Liver (tissue), 9 donors: Measurements from ENCODE around the gene ZMYM4. TPM values are rescaled to one million over a fixed set of nuclear protein-coding genes. Genes with fewer than 3 reads are reported as not detected.

Source experiments
- DNase-seq: peaks from one replicate; pipeline ENCODE4 v3.0.0-alpha.2; 2017; ENCODE audit warnings: low spot score
- H3K27ac ChIP-seq, 2 donors: one replicate each; pipeline ENCODE4 v1.7.0; 2013; ENCODE audit warnings: inconsistent platforms in 2 of 2, low read length in 2 of 2, control low read depth in 1 of 2, low read depth in 1 of 2, mild to moderate bottlenecking in 1 of 2
- H3K27me3 ChIP-seq, 4 donors: one replicate each; pipeline versions ENCODE4 v1.6.1 to v1.7.0; 2013; ENCODE audit warnings: low read length in 3 of 4, inconsistent platforms in 1 of 4, mild to moderate bottlenecking in 1 of 4, moderate library complexity in 1 of 4; ENCODE audit not compliant: control insufficient read depth in 4 of 4, insufficient read depth in 4 of 4
- H3K36me3 ChIP-seq, 4 donors: one replicate each; pipeline versions ENCODE4 v1.6.1 to v1.7.0; 2013; ENCODE audit warnings: low read length in 3 of 4, mild to moderate bottlenecking in 3 of 4, low read depth in 1 of 4, moderate library complexity in 1 of 4; ENCODE audit not compliant: control insufficient read depth in 4 of 4, insufficient read depth in 3 of 4
- H3K4me1 ChIP-seq, 4 donors: one replicate each; pipeline versions ENCODE4 v1.6.1 to v1.7.0; 2013; ENCODE audit warnings: low read length in 3 of 4, mild to moderate bottlenecking in 3 of 4, moderate library complexity in 1 of 4; ENCODE audit not compliant: control insufficient read depth in 4 of 4, insufficient read depth in 4 of 4
- H3K4me3 ChIP-seq, 3 donors: one replicate each; pipeline versions ENCODE4 v1.6.1 to v1.7.0; 2013; ENCODE audit warnings: low read length in 3 of 3, control low read depth in 1 of 3, low read depth in 1 of 3, mild to moderate bottlenecking in 1 of 3
- H3K9ac ChIP-seq, 2 donors: one replicate each; pipeline ENCODE4 v1.7.0; 2013; ENCODE audit warnings: low read length in 2 of 2, mild to moderate bottlenecking in 2 of 2, moderate library complexity in 2 of 2, control low read depth in 1 of 2, low read depth in 1 of 2
- H3K9me3 ChIP-seq, 4 donors: one replicate each; pipeline versions ENCODE4 v1.6.1 to v1.7.0; 2013; ENCODE audit warnings: low read length in 3 of 4; ENCODE audit not compliant: control insufficient read depth in 4 of 4
- EGR1 ChIP-seq, 2 donors: IDR thresholded peaks; 2 replicates each; pipeline ENCODE4 v1.6.1; 2016 to 2018; ENCODE audit warnings: antibody characterized with exemption in 2 of 2, low read depth in 2 of 2
- FOXA1 ChIP-seq: IDR thresholded peaks from 2 replicates; pipeline ENCODE4 v1.6.1; 2016; ENCODE audit warnings: antibody characterized with exemption
- FOXA2 ChIP-seq: IDR thresholded peaks from 2 replicates; pipeline ENCODE4 v1.6.1; 2016; ENCODE audit warnings: antibody characterized with exemption
- GABPA ChIP-seq, 2 donors: IDR thresholded peaks in 1 of 2; conservative IDR thresholded peaks in 1 of 2; 2 replicates each; pipeline ENCODE4 v1.6.1; 2016; ENCODE audit warnings: antibody characterized with exemption in 2 of 2, mild to moderate bottlenecking in 1 of 2, moderate library complexity in 1 of 2
- HNF4A ChIP-seq, 2 donors: conservative IDR thresholded peaks; 2 replicates each; pipeline ENCODE4 v1.6.1; 2016; ENCODE audit warnings: antibody characterized with exemption in 2 of 2, mild to moderate bottlenecking in 2 of 2
- HNF4G ChIP-seq: IDR thresholded peaks from 2 replicates; pipeline ENCODE4 v1.6.1; 2016; ENCODE audit warnings: antibody characterized with exemption
- JUND ChIP-seq, 2 donors: IDR thresholded peaks; 2 replicates each; pipeline ENCODE4 v1.6.1; 2016; ENCODE audit warnings: antibody characterized with exemption in 2 of 2
- NR2F2 ChIP-seq: IDR thresholded peaks from 2 replicates; pipeline ENCODE4 v1.6.1; 2016; ENCODE audit warnings: antibody characterized with exemption
- RAD21 ChIP-seq, 2 donors: IDR thresholded peaks; 2 replicates each; pipeline ENCODE4 v1.6.1; 2016; ENCODE audit warnings: antibody characterized with exemption in 2 of 2, mild to moderate bottlenecking in 2 of 2
- RXRA ChIP-seq, 2 donors: IDR thresholded peaks; 2 replicates each; pipeline ENCODE4 v1.6.1; 2017 to 2018; ENCODE audit warnings: antibody characterized with exemption in 2 of 2, mild to moderate bottlenecking in 1 of 2
- SP1 ChIP-seq: IDR thresholded peaks from 2 replicates; pipeline ENCODE4 v1.6.1; 2018; ENCODE audit warnings: antibody characterized with exemption, mild to moderate bottlenecking
- TAF1 ChIP-seq: conservative IDR thresholded peaks from 2 replicates; pipeline ENCODE4 v1.6.1; 2016; ENCODE audit warnings: antibody characterized with exemption, mild to moderate bottlenecking
- YY1 ChIP-seq: IDR thresholded peaks from 2 replicates; pipeline ENCODE4 v1.6.1; 2016; ENCODE audit warnings: antibody characterized with exemption, mild to moderate bottlenecking
- WGBS: extraction: QIAGEN DNeasy Blood & Tissue Kit; methylation state at CpG from one replicate; pipeline ENCODE4 v1.1.7; 2013; 5-methylcytosine and 5-hydroxymethylcytosine counted together
- polyA plus RNA-seq, 2 donors: library from polyadenylated mRNA; stranded (reverse) in 1 of 2; unstranded in 1 of 2; fragments of 200-250 nt in 1 of 2; fragments of >200 nt in 1 of 2; fragmentation: Nextera tagmentation in 1 of 2; extraction: Ambion mirVana in 1 of 2; gene quantifications; one replicate each; pipeline versions ENCODE4 v1.2.1 to v1.2.3, GENCODE V29; 2013 to 2015
- total RNA-seq, 2 donors: library from RNA; depleted of rRNA; stranded (reverse); fragments of >200 nt; gene quantifications; one replicate each; pipeline ENCODE4 v1.2.3, GENCODE V29; 2014
- TF ChIP-seq, protein P1 (sequence below): IDR thresholded peaks from 2 replicates; pipeline ENCODE4 v1.6.1; 2016; ENCODE audit warnings: antibody characterized with exemption
- TF ChIP-seq, protein P2 (sequence below): IDR thresholded peaks from 2 replicates; pipeline ENCODE4 v1.6.1; 2016; ENCODE audit warnings: antibody characterized with exemption, mild to moderate bottlenecking
- TF ChIP-seq, protein P3 (sequence below): fragments of 150-350 bp; IDR thresholded peaks from 2 replicates; pipeline ENCODE4 v1.5.1; 2017; ENCODE audit warnings: improper control_type of control experiment, low read depth, low read length; ENCODE audit not compliant: missing input control
- TF ChIP-seq, protein P4 (sequence below): IDR thresholded peaks from 2 replicates; pipeline ENCODE4 v1.6.1; 2016; ENCODE audit warnings: antibody characterized with exemption
- TF ChIP-seq, protein P5 (sequence below): IDR thresholded peaks from 2 replicates; pipeline ENCODE4 v1.6.1; 2016; ENCODE audit warnings: antibody characterized with exemption
- donor health status: healthy.
- donor health status: healthy.
- donor health status: healthy.
- donor health status: healthy.
- donor health status: healthy.

The ZMYM4 gene
- total and polyA plus RNA-seq, 4 donors: 5.3 to 16.8 (median 10.5) TPM

DNA sequence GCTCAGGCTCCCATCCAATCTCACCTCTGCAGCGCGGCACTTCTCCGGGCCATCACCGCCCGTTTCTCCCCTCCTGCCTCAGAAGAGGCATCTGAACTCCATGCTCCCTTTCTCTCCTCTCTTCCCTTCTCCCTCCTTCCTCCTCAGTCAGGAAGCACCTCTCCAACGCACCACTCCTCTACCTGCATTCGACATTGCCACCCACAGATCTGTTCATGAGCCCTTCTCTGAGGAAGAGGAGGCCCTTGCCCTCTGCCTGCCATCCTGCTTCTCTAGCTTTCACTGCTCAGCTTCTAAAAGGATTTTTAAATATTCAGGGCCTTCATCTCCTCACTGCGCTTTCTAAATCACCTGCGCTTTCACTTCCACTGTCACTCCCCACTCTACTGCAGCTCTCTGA, 168.7 kb downstream of the ZMYM4 start:
- H3K4me1 ChIP-seq: no peaks in the 10 kb centered on the region
- no peaks in the 10 kb centered on the region for H3K27me3 ChIP-seq
- no peak overlapping the region for H3K4me3 ChIP-seq
- 96% methylated on average over 9 of the region's 9 CpGs for WGBS
- H3K9me3 ChIP-seq: no peaks in the 10 kb centered on the region
- DNase-seq: no peak
- H3K9ac ChIP-seq: no peak overlapping the region
- H3K27ac ChIP-seq: no peak overlapping the region
- H3K36me3 ChIP-seq: peaks cover 9 to 90% (median 59%) of the 10 kb centered on the region in 4 donors
- TF ChIP-seq, protein P1, sequence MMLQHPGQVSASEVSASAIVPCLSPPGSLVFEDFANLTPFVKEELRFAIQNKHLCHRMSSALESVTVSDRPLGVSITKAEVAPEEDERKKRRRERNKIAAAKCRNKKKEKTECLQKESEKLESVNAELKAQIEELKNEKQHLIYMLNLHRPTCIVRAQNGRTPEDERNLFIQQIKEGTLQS: no peak
- TF ChIP-seq JUND (IDR thresholded peaks at IDR 0.05): no peak
- no peak for TF ChIP-seq FOXA1
- TF ChIP-seq GABPA (IDR thresholded peaks at IDR 0.05 in 1 of 2, conservative IDR thresholded peaks at IDR 0.05 in 1 of 2): no peak
- TF ChIP-seq, protein P2, sequence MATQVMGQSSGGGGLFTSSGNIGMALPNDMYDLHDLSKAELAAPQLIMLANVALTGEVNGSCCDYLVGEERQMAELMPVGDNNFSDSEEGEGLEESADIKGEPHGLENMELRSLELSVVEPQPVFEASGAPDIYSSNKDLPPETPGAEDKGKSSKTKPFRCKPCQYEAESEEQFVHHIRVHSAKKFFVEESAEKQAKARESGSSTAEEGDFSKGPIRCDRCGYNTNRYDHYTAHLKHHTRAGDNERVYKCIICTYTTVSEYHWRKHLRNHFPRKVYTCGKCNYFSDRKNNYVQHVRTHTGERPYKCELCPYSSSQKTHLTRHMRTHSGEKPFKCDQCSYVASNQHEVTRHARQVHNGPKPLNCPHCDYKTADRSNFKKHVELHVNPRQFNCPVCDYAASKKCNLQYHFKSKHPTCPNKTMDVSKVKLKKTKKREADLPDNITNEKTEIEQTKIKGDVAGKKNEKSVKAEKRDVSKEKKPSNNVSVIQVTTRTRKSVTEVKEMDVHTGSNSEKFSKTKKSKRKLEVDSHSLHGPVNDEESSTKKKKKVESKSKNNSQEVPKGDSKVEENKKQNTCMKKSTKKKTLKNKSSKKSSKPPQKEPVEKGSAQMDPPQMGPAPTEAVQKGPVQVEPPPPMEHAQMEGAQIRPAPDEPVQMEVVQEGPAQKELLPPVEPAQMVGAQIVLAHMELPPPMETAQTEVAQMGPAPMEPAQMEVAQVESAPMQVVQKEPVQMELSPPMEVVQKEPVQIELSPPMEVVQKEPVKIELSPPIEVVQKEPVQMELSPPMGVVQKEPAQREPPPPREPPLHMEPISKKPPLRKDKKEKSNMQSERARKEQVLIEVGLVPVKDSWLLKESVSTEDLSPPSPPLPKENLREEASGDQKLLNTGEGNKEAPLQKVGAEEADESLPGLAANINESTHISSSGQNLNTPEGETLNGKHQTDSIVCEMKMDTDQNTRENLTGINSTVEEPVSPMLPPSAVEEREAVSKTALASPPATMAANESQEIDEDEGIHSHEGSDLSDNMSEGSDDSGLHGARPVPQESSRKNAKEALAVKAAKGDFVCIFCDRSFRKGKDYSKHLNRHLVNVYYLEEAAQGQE: no peak
- no peak for TF ChIP-seq HNF4A (conservative IDR thresholded peaks at IDR 0.05)
- no peak for TF ChIP-seq TAF1
- TF ChIP-seq RXRA (IDR thresholded peaks at IDR 0.05): no peak
- TF ChIP-seq, protein P3, sequence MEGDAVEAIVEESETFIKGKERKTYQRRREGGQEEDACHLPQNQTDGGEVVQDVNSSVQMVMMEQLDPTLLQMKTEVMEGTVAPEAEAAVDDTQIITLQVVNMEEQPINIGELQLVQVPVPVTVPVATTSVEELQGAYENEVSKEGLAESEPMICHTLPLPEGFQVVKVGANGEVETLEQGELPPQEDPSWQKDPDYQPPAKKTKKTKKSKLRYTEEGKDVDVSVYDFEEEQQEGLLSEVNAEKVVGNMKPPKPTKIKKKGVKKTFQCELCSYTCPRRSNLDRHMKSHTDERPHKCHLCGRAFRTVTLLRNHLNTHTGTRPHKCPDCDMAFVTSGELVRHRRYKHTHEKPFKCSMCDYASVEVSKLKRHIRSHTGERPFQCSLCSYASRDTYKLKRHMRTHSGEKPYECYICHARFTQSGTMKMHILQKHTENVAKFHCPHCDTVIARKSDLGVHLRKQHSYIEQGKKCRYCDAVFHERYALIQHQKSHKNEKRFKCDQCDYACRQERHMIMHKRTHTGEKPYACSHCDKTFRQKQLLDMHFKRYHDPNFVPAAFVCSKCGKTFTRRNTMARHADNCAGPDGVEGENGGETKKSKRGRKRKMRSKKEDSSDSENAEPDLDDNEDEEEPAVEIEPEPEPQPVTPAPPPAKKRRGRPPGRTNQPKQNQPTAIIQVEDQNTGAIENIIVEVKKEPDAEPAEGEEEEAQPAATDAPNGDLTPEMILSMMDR: no peak
- no peak for TF ChIP-seq FOXA2
- TF ChIP-seq YY1: no peak
- TF ChIP-seq SP1: no peak
- TF ChIP-seq HNF4G: no peak

DNA sequence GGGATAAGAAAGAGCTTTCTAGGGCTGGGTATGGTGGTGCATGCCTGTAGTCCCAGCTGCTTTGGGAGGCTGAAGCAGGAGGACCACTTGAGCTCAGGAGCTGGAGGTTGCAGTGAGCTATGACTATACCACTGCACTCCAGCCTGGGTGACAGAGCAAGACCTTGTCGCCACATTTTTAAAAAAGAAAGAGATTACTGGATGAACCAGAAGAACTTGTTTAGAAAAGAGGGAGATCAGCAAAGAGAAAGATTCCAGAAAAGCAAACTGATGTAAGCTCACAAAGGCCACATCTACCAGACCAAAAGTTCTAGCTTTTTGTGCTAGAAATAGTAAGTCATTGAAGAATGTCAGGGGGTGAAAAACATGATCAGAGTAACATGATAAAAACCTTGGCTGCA, 171.1 kb downstream of the ZMYM4 start:
- peaks cover 10 to 85% (median 75%) of the 10 kb centered on the region in 4 donors for H3K36me3 ChIP-seq
- no peaks in the 10 kb centered on the region for H3K9me3 ChIP-seq
- H3K4me1 ChIP-seq: no peaks in the 10 kb centered on the region
- WGBS: 93% methylated on average over 1 of the region's 1 CpG
- no peak overlapping the region for H3K27ac ChIP-seq
- H3K9ac ChIP-seq: no peak overlapping the region
- DNase-seq: no peak
- no peaks in the 10 kb centered on the region for H3K27me3 ChIP-seq
- no peak overlapping the region for H3K4me3 ChIP-seq
- TF ChIP-seq HNF4A (conservative IDR thresholded peaks at IDR 0.05): no peak
- TF ChIP-seq NR2F2: no peak
- TF ChIP-seq, protein P3: no peak
- TF ChIP-seq, protein P4, sequence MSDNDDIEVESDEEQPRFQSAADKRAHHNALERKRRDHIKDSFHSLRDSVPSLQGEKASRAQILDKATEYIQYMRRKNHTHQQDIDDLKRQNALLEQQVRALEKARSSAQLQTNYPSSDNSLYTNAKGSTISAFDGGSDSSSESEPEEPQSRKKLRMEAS: no peak
- TF ChIP-seq RAD21 (IDR thresholded peaks at IDR 0.05): no peak
- TF ChIP-seq JUND (IDR thresholded peaks at IDR 0.05): no peak
- TF ChIP-seq, protein P5, sequence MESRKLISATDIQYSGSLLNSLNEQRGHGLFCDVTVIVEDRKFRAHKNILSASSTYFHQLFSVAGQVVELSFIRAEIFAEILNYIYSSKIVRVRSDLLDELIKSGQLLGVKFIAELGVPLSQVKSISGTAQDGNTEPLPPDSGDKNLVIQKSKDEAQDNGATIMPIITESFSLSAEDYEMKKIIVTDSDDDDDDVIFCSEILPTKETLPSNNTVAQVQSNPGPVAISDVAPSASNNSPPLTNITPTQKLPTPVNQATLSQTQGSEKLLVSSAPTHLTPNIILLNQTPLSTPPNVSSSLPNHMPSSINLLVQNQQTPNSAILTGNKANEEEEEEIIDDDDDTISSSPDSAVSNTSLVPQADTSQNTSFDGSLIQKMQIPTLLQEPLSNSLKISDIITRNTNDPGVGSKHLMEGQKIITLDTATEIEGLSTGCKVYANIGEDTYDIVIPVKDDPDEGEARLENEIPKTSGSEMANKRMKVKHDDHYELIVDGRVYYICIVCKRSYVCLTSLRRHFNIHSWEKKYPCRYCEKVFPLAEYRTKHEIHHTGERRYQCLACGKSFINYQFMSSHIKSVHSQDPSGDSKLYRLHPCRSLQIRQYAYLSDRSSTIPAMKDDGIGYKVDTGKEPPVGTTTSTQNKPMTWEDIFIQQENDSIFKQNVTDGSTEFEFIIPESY: no peak
- TF ChIP-seq FOXA1: no peak
- no peak for TF ChIP-seq RXRA (IDR thresholded peaks at IDR 0.05)
- TF ChIP-seq GABPA (IDR thresholded peaks at IDR 0.05 in 1 of 2, conservative IDR thresholded peaks at IDR 0.05 in 1 of 2): no peak
- TF ChIP-seq, protein P1: no peak
- no peak for TF ChIP-seq YY1
- TF ChIP-seq TAF1: no peak
- no peak for TF ChIP-seq EGR1 (IDR thresholded peaks at IDR 0.05; ENCODE audit: low read depth in 2 of 2)
